ENCODE measurements around the gene OSR1.
"Not testable (repeated sequence)": the region's sequence is repeated elsewhere in the genome, so short reads cannot be mapped to it uniquely, and the experiment has no call there.

The OSR1 gene

GRCh38 chr2:19358242-19359020, at the start of gene OSR1:
TSS of gene OSR1 (minus strand) at chr2:19358623. CDS start at chr2:19353805, 4,818 bp downstream.
- DNase-seq: no peak

GRCh38 chr2:19403785-19404184, 45.4 kb upstream of the OSR1 start:
- no peak for DNase-seq

GRCh38 chr2:19392191-19392590, 33.8 kb upstream of the OSR1 start:
- DNase-seq: no peak

GRCh38 chr2:19389469-19389868, 31.0 kb upstream of the OSR1 start:
- not testable (repeated sequence) for DNase-seq

- no peak for DNase-seq
Observed at GRCh38 chr2:19380532-19380931, 22.1 kb upstream of the OSR1 start.

- DNase-seq: no peak
Observed at GRCh38 chr2:19378939-19379338, 20.5 kb upstream of the OSR1 start.

GRCh38 chr2:19377717-19378116, 19.3 kb upstream of the OSR1 start:
- no peak for DNase-seq

- no peak for DNase-seq
Observed at GRCh38 chr2:19373352-19373751, 14.9 kb upstream of the OSR1 start.

GRCh38 chr2:19371996-19372582, 13.7 kb upstream of the OSR1 start:
- DNase-seq: no peak

GRCh38 chr2:19369341-19369955, 11.0 kb upstream of the OSR1 start:
- no peak for DNase-seq

- DNase-seq: no peak
Observed at GRCh38 chr2:19368760-19369159, 10.3 kb upstream of the OSR1 start.

GRCh38 chr2:19367326-19367725, 8.9 kb upstream of the OSR1 start:
- no peak for DNase-seq

- no peak for DNase-seq
Observed at GRCh38 chr2:19365126-19365525, 6.7 kb upstream of the OSR1 start.

- no peak for DNase-seq
Observed at GRCh38 chr2:19364014-19364413, 5.6 kb upstream of the OSR1 start.

- no peak for DNase-seq
Observed at GRCh38 chr2:19363474-19363778, 5.0 kb upstream of the OSR1 start.

- peak; percentile 68 for DNase-seq
Observed at GRCh38 chr2:19362755-19363473, 4.5 kb upstream of the OSR1 start.

- DNase-seq: no peak
Observed at GRCh38 chr2:19362094-19362754, 3.8 kb upstream of the OSR1 start.

GRCh38 chr2:19361325-19361990, 3.0 kb upstream of the OSR1 start:
- peak; percentile 38 for DNase-seq

- no peak for DNase-seq
Observed at GRCh38 chr2:19360966-19361321, 2.5 kb upstream of the OSR1 start.

GRCh38 chr2:19360266-19360965, 2.0 kb upstream of the OSR1 start:
- no peak for DNase-seq

GRCh38 chr2:19359456-19359855, 1.0 kb upstream of the OSR1 start:
- no peak for DNase-seq

GRCh38 chr2:19359021-19359357, 566 bp upstream of the OSR1 start:
- no peak for DNase-seq

Measured in CD4-positive, alpha-beta T cell treated with Interleukin-6 for 4 hours (primary cell).